K562 (cell line): ENCODE data around the gene MX1. TPM values are rescaled to one million over a fixed set of nuclear protein-coding genes. Genes with fewer than 3 reads are reported as not detected.

ENCODE experiments used
- ATAC-seq: fragments of 200-7000 bp; cut with Tn5 transposase; 3 replicates; pipeline ENCODE4 v1.9.1; 2020; ENCODE audit warnings: moderate library complexity
- BruUV-seq: library from RNA; stranded (reverse); fragments of 400-500 nt; replicated peaks from 2 replicates; lab custom pipeline; 2021; lab: Mats Ljungman, UMichigan
- CTCF ChIA-PET: fragments of 300-600 bp; formaldehyde crosslinking; extraction: SDS; loops from one replicate; lab custom pipeline; 2021; ENCODE audit warnings: low intra/inter-chr PET ratio; lab: Yijun Ruan, JAX
- POLR2A ChIA-PET: fragments of 300-600, 350-650 bp; sonication (Branson Sonifier 250); formaldehyde crosslinking; extraction: SDS; loops from one replicate; lab custom pipeline; 2021; ENCODE audit warnings: antibody characterized with exemption, inconsistent platforms; lab: Yijun Ruan, JAX
- DNase-seq, 4 experiments: peaks; one replicate each; pipeline versions ENCODE4 v3.0.0 to v3.0.0-alpha.2; 2011 to 2018; ENCODE audit warnings: low spot score in 3 of 4, mixed read lengths in 3 of 4; ENCODE audit errors: extremely low read depth in 1 of 4
- FAIRE-seq: peaks from 2 replicates; lab custom pipeline; 2011; peaks lifted over from hg19 to GRCh38; lab: Jason Lieb, UNC
- H2AFZ ChIP-seq: 2 replicates; pipeline ENCODE4 v1.6.0; 2011; ENCODE audit warnings: low read depth, low read length, control low read depth, inconsistent platforms
- H3K27ac ChIP-seq: fragments of 200-600 bp; 3 replicates; pipeline ENCODE4 v1.8.0; 2011; ENCODE audit warnings: low read depth, mild to moderate bottlenecking, control low read depth, inconsistent platforms, low read length, moderate library complexity, mixed read lengths; ENCODE audit errors: extremely low read depth
- H3K27me3 ChIP-seq, 2 experiments: fragments of 300-600 bp in 1 of 2; 2 replicates in 1 of 2; 3 replicates in 1 of 2; pipeline versions ENCODE4 v1.6.0 to v1.8.0; 2011; ENCODE audit warnings: inconsistent platforms in 2 of 2, low read length in 2 of 2, mild to moderate bottlenecking in 1 of 2, mixed read lengths in 1 of 2, moderate library complexity in 1 of 2; ENCODE audit not compliant: control insufficient read depth in 2 of 2, insufficient read depth in 2 of 2
- H3K36me3 ChIP-seq: fragments of 300-600 bp; 3 replicates; pipeline ENCODE4 v1.8.0; 2011; ENCODE audit warnings: mild to moderate bottlenecking, low read length, inconsistent platforms; ENCODE audit not compliant: control insufficient read depth, insufficient read depth
- H3K4me1 ChIP-seq, 2 experiments: fragments of 200-600 bp in 1 of 2; replicated peaks in 1 of 2; 2 replicates in 1 of 2; 3 replicates in 1 of 2; pipeline versions ENCODE4 v1.5.1 to v1.8.0; 2011; ENCODE audit warnings: inconsistent platforms in 2 of 2, low read length in 2 of 2, mild to moderate bottlenecking in 1 of 2, mixed read lengths in 1 of 2, moderate library complexity in 1 of 2; ENCODE audit not compliant: control insufficient read depth in 2 of 2, insufficient read depth in 2 of 2
- H3K4me2 ChIP-seq: 2 replicates; pipeline ENCODE4 v1.6.1; 2011; ENCODE audit warnings: low read length, control low read depth, inconsistent platforms, mixed read lengths; ENCODE audit not compliant: insufficient read depth
- H3K4me3 ChIP-seq: fragments of 200-600 bp; sonication (generic), shearing (Covaris generic); 2 replicates; pipeline ENCODE4 v1.5.1; 2016; ENCODE audit warnings: control low read depth, inconsistent platforms
- H3K79me2 ChIP-seq: fragments of 200-600 bp; 3 replicates; pipeline ENCODE4 v1.8.0; 2011; ENCODE audit warnings: low read length, inconsistent platforms; ENCODE audit not compliant: control insufficient read depth, insufficient read depth
- H3K9ac ChIP-seq, 2 experiments: 2 replicates each; pipeline versions ENCODE4 v1.6.0 to v1.6.1; 2011; ENCODE audit warnings: low read depth in 2 of 2, low read length in 2 of 2, control low read depth in 1 of 2, inconsistent platforms in 1 of 2, mild to moderate bottlenecking in 1 of 2, mixed read lengths in 1 of 2; ENCODE audit not compliant: insufficient read depth in 1 of 2
- H3K9me1 ChIP-seq: one replicate; pipeline ENCODE4 v1.6.0; 2011; ENCODE audit warnings: inconsistent platforms, mild to moderate bottlenecking, low read length, moderate library complexity; ENCODE audit not compliant: control insufficient read depth, insufficient read depth
- H3K9me3 ChIP-seq: replicated peaks from 2 replicates; pipeline ENCODE4 v1.5.1; 2011; ENCODE audit warnings: low read depth, low read length, inconsistent platforms; ENCODE audit not compliant: control insufficient read depth, insufficient read depth
- H4K20me1 ChIP-seq: replicated peaks from 2 replicates; pipeline ENCODE4 v1.6.1; 2011; ENCODE audit warnings: low read length, inconsistent platforms, mixed read lengths; ENCODE audit not compliant: control insufficient read depth, insufficient read depth
- CHD1 ChIP-seq: fragments of 200-600 bp; sonication (generic); IDR thresholded peaks from one replicate; pipeline ENCODE4 v1.6.1; 2012; ENCODE audit warnings: mild to moderate bottlenecking, moderate library complexity, low read length, inconsistent platforms
- ESRRB ChIP-seq: fragments of 250-450 bp; sonication (Bioruptor Pico); IDR thresholded peaks from 2 replicates; pipeline ENCODE4 v1.5.0; 2020; ENCODE audit warnings: mild to moderate bottlenecking, moderate library complexity, borderline replicate concordance
- ETV1 ChIP-seq: fragments of 450-650 bp; conservative IDR thresholded peaks from 2 replicates; pipeline ENCODE4 v1.6.1; 2016; ENCODE audit warnings: missing genetic modification characterization, control low read depth, low read depth, missing compliant biosample characterization
- NFE2L1 ChIP-seq: fragments of 450-650 bp; IDR thresholded peaks from 2 replicates; pipeline ENCODE4 v1.6.1; 2016; ENCODE audit warnings: missing genetic modification characterization, low read depth, mild to moderate bottlenecking, missing compliant biosample characterization, moderate library complexity, borderline replicate concordance
- RUNX1 ChIP-seq: sonication (generic); IDR thresholded peaks from 2 replicates; pipeline ENCODE4 v1.6.1; 2016; ENCODE audit warnings: antibody characterized with exemption, low read depth
- SMARCA5 ChIP-seq: fragments of 450-650 bp; IDR thresholded peaks from 2 replicates; pipeline ENCODE4 v1.6.1; 2016
- TOE1 ChIP-seq, 2 experiments: fragments of 450-650 bp in 1 of 2; sonication (generic) in 1 of 2; formaldehyde crosslinking in 1 of 2; IDR thresholded peaks; 2 replicates each; pipeline versions ENCODE4 v1.7.1 to v1.8.0; 2016 to 2022; ENCODE audit warnings: borderline replicate concordance in 2 of 2, mild to moderate bottlenecking in 2 of 2, antibody characterized with exemption in 1 of 2, inconsistent platforms in 1 of 2, low read depth in 1 of 2, missing genetic modification reagents in 1 of 2, moderate library complexity in 1 of 2
- WGBS: fragments of 100-300 bp; shearing (Covaris generic); methylation state at CpG from one replicate; pipeline ENCODE4 v1.1.6; 2016; ENCODE audit warnings: low coverage, mixed read lengths; ENCODE audit not compliant: insufficient coverage; ENCODE audit errors: missing lambda C conversion rate; 5-methylcytosine and 5-hydroxymethylcytosine counted together
- in situ Hi-C: fragments of 300-500 bp; cut with MboI; formaldehyde crosslinking; loops from 4 replicates; pipeline ENCODE4 v1.15.0; 2018; ENCODE audit warnings: inconsistent platforms, mixed read lengths
- intact Hi-C: fragments of 100-400 bp; cut with micrococcal nuclease; formaldehyde crosslinking; loops from 2 replicates; pipeline ENCODE4 v1.14.2; 2022
- polyA plus RNA-seq, 8 experiments: library from polyadenylated mRNA; depleted of rRNA in 4 of 8; stranded (reverse) in 5 of 8; unstranded in 3 of 8; fragments of >200 nt; fragmentation: Nextera tagmentation in 2 of 8; fragmentation: Illumina TruSeq in 1 of 8; extraction: Ambion mirVana in 2 of 8; extraction: Trizol in 1 of 8; gene quantifications; 2 replicates each; pipeline versions ENCODE4 v1.2.1 to v1.2.3, GENCODE V29; 2011 to 2014; ENCODE audit warnings: inconsistent platforms in 1 of 8, missing spikeins in 1 of 8
- total RNA-seq, 7 experiments: library from RNA; depleted of rRNA in 6 of 7; stranded (reverse); fragments of >200 nt in 6 of 7; fragmentation: Illumina TruSeq in 2 of 7; extraction: Trizol in 2 of 7; gene quantifications; 2 replicates each; pipeline versions ENCODE4 v1.2.1 to v1.2.3, GENCODE V29; 2011 to 2021; ENCODE audit warnings: low replicate concordance in 1 of 7
- TF ChIP-seq, protein P1 (sequence below), 2 experiments: fragments of 450-650 bp in 1 of 2; IDR thresholded peaks; 2 replicates each; pipeline ENCODE4 v1.6.1; 2011 to 2017; ENCODE audit warnings: low read depth in 2 of 2, antibody characterized with exemption in 1 of 2, borderline replicate concordance in 1 of 2, low read length in 1 of 2, mild to moderate bottlenecking in 1 of 2, mixed read lengths in 1 of 2; ENCODE audit not compliant: control insufficient read depth in 1 of 2
- TF ChIP-seq, protein P2 (sequence below), 2 experiments: fragments of 150-350 bp in 1 of 2; IDR thresholded peaks; 2 replicates each; pipeline ENCODE4 v1.6.1; 2012 to 2016; ENCODE audit warnings: low read depth in 2 of 2, low read length in 2 of 2, mild to moderate bottlenecking in 1 of 2, moderate library complexity in 1 of 2
- TF ChIP-seq, protein P3 (sequence below): fragments of 250-450 bp; sonication (Bioruptor Pico); IDR thresholded peaks from 2 replicates; pipeline ENCODE4 v1.8.0; 2022; ENCODE audit warnings: moderate library complexity, mild to moderate bottlenecking, inconsistent platforms

Gene MX1
- total and polyA plus RNA-seq, 9 of the 15 experiments (the other 6 are each of a cell fraction or from before 2014, with no cell fraction given): 0.07 to 0.51 (median 0.21) TPM; not detected in 5

DNA sequence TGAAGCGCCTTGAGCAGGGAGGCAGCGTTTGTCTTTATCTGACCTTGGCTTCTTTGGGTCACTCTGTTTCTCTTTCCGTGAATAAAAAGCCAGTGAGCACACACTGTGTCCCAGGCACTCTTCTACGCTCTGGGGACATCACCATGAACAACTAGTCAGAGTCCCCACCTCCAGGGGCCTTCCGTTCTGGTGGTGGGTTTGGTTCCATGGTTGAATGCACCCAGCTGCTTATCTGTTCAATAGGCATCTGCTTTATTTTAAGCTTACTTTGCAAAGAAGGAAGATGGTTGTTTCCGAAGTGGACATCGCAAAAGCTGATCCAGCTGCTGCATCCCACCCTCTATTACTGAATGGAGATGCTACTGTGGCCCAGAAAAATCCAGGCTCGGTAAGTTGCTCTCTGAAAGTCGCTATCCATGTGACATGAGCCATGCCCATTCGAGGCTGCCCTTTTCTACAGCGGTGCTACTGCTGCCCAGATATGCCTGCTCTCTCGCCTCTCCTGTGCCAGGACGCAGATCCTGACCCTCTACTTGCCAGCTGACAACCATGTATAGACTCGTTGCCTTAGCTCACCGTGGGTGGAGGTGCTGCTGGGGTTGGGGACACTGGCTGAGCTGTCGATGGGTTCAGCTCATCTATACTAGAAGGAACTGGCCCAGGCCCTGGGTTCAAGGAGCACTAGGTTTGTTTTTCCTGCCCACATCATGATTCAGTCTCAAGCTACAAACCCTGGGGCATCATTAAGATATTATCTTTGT, 5.9 kb downstream of the MX1 start:
- ATAC-seq: no peak
- Histone ChIP-seq H3K9me1 (no peaks in the 10 kb centered on the region), H3K27me3 (peaks cover 13 to 24% of the 10 kb centered on the region in 2 experiments; a peak in 4 of 5 replicates), H3K36me3 (no peaks in the 10 kb centered on the region), H3K79me2 (no peaks in the 10 kb centered on the region), H2AFZ (no peak overlapping the region), H4K20me1 (no peaks in the 10 kb centered on the region), H3K9ac (no peak overlapping the region), H3K4me3 (no peak overlapping the region), H3K4me2 (no peak overlapping the region), H3K27ac (no peak overlapping the region), H3K9me3 (no peaks in the 10 kb centered on the region), H3K4me1 (no peaks in the 10 kb centered on the region)
- no peak for FAIRE-seq
- intact Hi-C loops (no loop called here), in situ Hi-C loops (no loop called here)
- no peak for DNase-seq
- CTCF ChIA-PET: no interaction called here
- no TSS peak for BruUV-seq
- WGBS: under 1% methylated on average over 16 of the region's 16 CpGs
- TF ChIP-seq CHD1: no peak
- TF ChIP-seq ESRRB (CRISPR knock-in tag): no peak
- TF ChIP-seq, protein P1, sequence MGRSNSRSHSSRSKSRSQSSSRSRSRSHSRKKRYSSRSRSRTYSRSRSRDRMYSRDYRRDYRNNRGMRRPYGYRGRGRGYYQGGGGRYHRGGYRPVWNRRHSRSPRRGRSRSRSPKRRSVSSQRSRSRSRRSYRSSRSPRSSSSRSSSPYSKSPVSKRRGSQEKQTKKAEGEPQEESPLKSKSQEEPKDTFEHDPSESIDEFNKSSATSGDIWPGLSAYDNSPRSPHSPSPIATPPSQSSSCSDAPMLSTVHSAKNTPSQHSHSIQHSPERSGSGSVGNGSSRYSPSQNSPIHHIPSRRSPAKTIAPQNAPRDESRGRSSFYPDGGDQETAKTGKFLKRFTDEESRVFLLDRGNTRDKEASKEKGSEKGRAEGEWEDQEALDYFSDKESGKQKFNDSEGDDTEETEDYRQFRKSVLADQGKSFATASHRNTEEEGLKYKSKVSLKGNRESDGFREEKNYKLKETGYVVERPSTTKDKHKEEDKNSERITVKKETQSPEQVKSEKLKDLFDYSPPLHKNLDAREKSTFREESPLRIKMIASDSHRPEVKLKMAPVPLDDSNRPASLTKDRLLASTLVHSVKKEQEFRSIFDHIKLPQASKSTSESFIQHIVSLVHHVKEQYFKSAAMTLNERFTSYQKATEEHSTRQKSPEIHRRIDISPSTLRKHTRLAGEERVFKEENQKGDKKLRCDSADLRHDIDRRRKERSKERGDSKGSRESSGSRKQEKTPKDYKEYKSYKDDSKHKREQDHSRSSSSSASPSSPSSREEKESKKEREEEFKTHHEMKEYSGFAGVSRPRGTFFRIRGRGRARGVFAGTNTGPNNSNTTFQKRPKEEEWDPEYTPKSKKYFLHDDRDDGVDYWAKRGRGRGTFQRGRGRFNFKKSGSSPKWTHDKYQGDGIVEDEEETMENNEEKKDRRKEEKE (IDR thresholded peaks at IDR 0.05; ENCODE audit: borderline replicate concordance in 1 of 2, control insufficient read depth in 1 of 2, low read depth in 2 of 2, low read length in 1 of 2): no peak
- TF ChIP-seq, protein P2, sequence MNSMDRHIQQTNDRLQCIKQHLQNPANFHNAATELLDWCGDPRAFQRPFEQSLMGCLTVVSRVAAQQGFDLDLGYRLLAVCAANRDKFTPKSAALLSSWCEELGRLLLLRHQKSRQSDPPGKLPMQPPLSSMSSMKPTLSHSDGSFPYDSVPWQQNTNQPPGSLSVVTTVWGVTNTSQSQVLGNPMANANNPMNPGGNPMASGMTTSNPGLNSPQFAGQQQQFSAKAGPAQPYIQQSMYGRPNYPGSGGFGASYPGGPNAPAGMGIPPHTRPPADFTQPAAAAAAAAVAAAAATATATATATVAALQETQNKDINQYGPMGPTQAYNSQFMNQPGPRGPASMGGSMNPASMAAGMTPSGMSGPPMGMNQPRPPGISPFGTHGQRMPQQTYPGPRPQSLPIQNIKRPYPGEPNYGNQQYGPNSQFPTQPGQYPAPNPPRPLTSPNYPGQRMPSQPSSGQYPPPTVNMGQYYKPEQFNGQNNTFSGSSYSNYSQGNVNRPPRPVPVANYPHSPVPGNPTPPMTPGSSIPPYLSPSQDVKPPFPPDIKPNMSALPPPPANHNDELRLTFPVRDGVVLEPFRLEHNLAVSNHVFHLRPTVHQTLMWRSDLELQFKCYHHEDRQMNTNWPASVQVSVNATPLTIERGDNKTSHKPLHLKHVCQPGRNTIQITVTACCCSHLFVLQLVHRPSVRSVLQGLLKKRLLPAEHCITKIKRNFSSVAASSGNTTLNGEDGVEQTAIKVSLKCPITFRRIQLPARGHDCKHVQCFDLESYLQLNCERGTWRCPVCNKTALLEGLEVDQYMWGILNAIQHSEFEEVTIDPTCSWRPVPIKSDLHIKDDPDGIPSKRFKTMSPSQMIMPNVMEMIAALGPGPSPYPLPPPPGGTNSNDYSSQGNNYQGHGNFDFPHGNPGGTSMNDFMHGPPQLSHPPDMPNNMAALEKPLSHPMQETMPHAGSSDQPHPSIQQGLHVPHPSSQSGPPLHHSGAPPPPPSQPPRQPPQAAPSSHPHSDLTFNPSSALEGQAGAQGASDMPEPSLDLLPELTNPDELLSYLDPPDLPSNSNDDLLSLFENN (IDR thresholded peaks at IDR 0.05; ENCODE audit: low read depth in 2 of 2, low read length in 2 of 2): no peak
- TF ChIP-seq NFE2L1 (tag): no peak
- no peak for TF ChIP-seq SMARCA5
- TF ChIP-seq, protein P3, sequence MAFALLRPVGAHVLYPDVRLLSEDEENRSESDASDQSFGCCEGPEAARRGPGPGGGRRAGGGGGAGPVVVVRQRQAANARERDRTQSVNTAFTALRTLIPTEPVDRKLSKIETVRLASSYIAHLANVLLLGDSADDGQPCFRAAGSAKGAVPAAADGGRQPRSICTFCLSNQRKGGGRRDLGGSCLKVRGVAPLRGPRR (CRISPR knock-in tag): no peak
- TF ChIP-seq ETV1 (tag): no peak
- TF ChIP-seq RUNX1: no peak
- no peak for TF ChIP-seq TOE1 (IDR thresholded peaks at IDR 0.05; ENCODE audit: borderline replicate concordance)
- TF ChIP-seq TOE1 (CRISPR knock-in tag; IDR thresholded peaks at IDR 0.05; ENCODE audit: borderline replicate concordance, low read depth): no peak
- POLR2A ChIA-PET: interaction anchor here (0.7 kb wide), 1 partner anchor 192 kb away, joined by 3 read pairs; no protein-coding TSS in a partner anchor
